C1 segment of cervical spinal cord (tissue), 14 donors: Measurements from ENCODE around the gene RGS10.

ENCODE experiments used
- DNase-seq, 14 donors: peaks; one replicate each; lab custom pipeline; 2025; lab: John Stamatoyannopoulos, UW

RGS10 gene

GRCh38 chr10:119497243-119497642, 45.3 kb downstream of the RGS10 start:
- no peak for DNase-seq

GRCh38 chr10:119496273-119496672, 46.2 kb downstream of the RGS10 start:
- peak in 1 of 14 donors; percentile 7 for DNase-seq

GRCh38 chr10:119495545-119495944, 47.0 kb downstream of the RGS10 start:
- DNase-seq, result no peak

DNA sequence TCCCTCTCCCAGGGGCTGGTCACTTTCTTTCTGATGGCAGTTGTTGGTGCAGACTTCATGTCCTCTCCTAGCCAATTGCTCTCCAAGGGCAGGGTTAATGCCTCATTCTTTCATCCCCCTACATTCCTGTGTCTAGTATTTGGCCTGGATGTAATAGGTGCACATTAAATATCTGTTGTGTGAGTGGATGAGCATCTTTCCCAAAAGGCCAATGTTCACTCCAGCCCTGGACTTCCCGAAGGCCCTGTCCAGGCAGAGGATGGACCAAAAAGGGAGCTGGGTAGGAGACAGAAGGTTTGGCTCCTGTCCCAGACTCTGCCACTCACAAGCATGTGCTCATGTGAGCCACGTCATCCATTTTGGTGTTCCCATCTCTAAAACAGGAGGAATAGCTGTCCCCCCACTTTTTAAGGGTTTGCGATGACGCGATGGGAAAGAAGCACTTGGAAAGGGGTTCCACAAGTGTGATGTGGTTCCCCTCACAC, 47.5 kb downstream of the RGS10 start:
- DNase-seq, result no peak

GRCh38 chr10:119494236-119495020, 48.1 kb downstream of the RGS10 start:
- no peak for DNase-seq

DNA sequence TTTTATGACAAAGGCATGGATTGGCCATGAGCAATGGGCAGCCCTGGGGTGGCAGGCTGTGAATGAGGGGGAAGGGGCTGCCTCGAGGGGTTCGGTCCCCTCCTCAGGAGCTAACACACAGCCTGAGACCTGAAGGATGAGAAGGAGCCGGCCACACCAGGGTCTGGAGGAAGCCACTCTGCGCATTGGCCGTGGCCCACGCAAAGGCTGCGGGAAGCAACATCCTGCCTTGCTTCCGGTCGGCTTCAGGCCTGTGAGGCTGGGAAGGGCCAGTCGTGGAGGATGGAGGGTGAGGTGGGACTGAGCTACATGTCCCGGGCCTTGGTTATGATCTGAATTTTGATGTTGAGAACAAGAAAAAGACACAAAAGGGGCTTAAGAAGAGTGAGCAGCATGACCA, 49.4 kb downstream of the RGS10 start:
- no peak for DNase-seq

DNA sequence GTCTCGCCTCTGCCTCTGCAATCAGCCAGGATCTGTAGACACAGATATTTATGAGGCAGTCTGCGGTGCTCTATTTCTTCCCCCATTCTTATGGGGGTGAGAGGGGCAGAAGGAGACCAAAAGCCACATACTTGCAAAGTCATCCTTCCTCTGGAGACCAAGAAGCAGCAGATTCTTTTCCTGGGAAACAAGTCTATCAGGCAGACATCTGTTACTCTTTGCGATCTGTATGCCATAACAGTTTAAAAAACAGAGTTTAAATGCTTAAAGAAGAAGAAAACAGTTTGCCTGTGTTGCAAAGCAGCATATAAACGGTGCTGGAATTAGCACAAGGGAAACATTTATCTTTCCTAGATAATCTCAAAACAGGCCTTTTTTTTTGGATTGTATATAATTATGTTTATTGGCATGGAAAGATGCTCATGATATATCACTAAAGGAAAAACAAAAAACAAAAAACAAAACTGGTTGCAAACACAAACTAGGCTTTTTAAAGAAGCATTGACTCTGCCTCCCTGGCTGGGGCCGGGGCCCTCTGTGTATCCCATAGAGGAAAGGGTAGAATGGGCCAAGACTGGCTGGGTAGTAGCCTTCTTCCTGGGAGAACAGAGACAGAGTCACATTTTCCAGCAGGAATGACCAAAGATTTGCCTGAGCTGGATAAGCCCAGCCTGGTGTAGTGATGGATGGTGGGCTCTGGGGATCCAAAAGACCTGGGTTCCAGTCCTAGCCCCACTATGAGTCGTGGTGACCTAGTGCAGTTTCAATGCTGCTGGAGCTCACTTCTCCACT, 50.4 kb downstream of the RGS10 start:
- DNase-seq, result no peak

GRCh38 chr10:119489991-119490326, 52.6 kb downstream of the RGS10 start:
- DNase-seq, result no peak

- no peak for DNase-seq
Measured at GRCh38 chr10:119488675-119489074, 53.8 kb downstream of the RGS10 start.

DNA sequence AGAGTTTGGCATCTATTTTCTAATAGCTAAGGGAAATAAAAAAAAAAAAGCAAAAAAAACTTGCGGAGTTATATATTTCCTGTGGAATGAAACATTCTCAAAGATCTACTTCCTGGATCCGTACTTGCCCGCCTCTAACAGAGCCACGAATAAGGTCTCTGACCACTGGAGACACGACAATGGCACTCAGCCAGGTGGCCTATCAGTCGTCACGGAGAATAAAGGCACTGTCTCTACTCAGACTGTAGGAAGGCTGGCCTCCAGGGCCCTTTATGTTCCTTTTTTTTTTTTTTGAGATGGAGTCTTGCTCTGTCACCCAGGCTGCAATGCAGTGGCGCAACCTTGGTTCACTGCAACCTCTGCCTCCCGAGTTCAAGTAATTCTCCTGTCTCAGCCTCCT, 58.7 kb downstream of the RGS10 start:
- no peak for DNase-seq

- DNase-seq, result no peak
Measured at GRCh38 chr10:119483001-119483400, 59.5 kb downstream of the RGS10 start.

DNA sequence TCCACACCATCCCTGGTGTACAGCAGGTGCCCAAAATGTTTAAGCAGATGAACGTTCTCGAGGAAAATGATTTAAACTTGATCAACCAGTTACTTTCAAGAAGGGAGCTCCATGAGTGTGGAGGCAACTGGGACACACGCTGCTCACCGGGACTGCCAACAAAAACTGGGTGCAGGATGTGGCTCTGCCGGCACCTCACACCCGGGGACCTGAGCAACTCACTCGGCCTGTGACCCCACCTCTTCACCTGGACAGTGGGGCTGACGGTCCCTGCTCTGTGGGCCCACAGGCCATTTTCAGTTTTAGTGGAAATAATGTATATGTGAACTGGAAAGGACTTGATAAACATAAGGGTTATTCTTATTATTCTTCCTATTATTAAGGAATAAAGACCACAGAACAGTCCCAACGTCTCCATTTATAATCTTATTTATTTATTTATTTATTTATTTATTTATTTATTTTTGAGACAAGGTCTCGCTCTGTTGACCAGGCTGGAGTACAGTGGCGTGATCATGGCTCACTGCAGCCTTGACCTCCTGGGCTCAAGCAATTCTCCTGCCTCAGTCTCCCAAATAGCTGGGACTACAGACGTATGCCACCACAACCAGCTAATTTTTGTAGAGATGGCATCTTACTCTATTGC, 60.6 kb downstream of the RGS10 start:
- DNase-seq, result no peak

DNA sequence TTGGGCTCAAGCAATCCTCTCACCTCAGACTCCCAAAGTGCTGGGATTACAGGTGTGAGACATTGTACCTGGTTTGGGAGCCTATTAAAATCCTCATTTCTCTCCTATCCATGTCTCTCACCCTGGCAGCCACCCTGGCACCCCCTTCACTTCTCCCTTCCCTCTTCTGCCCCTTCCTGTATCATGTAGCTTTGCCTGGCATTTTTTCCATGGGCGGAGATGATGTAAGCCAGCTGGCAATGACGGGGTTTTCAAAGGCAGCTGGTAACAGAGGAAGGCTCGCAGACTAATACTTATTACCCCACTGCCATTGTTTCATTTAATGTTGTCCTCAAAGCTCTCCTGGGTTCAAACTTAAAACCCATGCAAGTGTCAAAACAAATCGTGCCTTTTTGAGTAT, 61.9 kb downstream of the RGS10 start:
- DNase-seq, result no peak

DNA sequence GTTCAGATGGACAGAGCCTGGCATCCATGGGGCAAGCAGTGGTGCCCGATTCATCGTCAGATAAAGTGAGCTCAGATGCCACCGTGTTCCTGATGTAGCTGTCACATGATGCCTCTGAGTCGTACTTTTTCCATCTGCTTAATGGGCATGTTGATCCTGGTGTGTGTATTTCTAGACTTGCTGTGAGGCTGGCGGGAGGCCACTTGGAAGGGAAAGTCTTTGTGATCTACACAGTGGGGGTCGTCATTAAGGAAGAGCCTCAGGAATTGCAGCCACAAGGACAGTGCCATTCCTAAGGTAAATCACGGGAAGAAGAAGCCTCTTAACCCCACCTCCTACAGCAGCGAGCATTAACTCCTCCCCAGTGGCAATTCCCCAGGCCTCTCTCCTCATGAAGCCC, 63.0 kb downstream of the RGS10 start:
- DNase-seq, result no peak

GRCh38 chr10:119478811-119479341, 63.6 kb downstream of the RGS10 start:
- peak in 1 of 14 donors; percentile 8 for DNase-seq

DNA sequence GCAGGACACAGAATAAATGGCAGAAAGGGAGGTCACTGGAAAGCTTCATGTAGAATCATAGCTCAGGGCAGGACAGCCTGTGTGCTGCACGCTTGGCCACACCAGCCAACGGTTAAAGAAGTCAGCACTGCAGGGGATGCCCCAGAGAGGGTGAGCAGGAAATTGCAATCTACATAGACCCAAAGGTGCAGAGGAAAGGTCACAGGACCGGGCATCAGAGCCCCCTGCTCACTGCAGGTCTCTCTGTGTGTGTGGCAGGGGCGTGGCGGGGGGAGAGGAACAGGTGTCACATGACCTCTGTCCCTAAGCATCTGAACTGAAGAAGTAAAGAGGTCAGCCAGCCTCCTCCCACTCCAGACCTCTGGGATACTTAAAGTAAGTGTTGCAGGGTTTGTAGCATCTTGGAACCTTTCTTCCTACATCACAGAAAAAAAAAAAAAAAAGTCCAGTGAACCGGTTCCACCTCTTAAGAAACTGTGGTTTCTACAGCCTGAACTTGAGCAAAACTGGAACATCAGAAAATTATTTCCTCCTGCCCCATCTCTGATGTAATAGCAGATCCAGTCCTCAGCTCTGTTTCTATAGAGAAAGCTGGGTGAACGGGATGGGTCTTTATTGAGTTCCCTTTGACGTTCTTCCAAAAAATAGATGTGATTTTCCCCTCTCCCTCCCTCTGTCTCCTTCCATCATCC, 64.3 kb downstream of the RGS10 start:
- no peak for DNase-seq

- DNase-seq, result no peak
Measured at GRCh38 chr10:119477444-119477843, 65.1 kb downstream of the RGS10 start.

GRCh38 chr10:119474606-119475005, 67.9 kb downstream of the RGS10 start:
- DNase-seq, result no peak

DNA sequence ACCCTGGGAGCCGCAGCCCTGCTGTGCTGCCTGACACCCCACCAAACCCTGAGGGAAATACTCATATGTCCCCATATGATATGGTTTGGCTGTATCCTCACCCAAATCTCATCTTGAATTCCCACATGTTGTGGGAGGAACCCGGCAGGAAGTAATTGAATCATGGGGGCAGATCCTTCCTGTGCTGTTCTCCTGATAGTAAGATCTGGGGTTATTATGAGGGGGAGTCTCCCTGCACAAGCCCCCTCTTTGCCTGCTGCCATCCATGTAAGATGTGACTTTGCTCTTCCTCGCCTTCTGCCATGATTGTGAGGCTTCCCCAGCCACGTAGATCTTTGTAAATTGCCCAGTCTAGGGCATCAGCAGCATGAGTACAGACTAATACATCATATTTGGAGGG, 68.7 kb downstream of the RGS10 start:
- no peak for DNase-seq

GRCh38 chr10:119470920-119471702, 71.4 kb downstream of the RGS10 start:
- DNase-seq, result no peak

GRCh38 chr10:119469846-119470245, 72.7 kb downstream of the RGS10 start:
- no peak for DNase-seq
